MM.1S (cell line): ENCODE results near the gene F8.

ENCODE experiments used
- CTCF ChIP-seq: fragments of 300-600 bp; sonication (generic); IDR thresholded peaks from 2 replicates; pipeline ENCODE4 v1.5.1; 2016; ENCODE audit warnings: antibody characterized with exemption, low read length, mixed read lengths
- EZH2 ChIP-seq: fragments of 300-600 bp; sonication (generic); optimal IDR thresholded peaks from 2 replicates; pipeline ENCODE3; 2017; ENCODE audit warnings: low read depth, mild to moderate bottlenecking, antibody characterized with exemption, low read length, mixed read lengths
- EZH2phosphoT487 ChIP-seq: fragments of 300-600 bp; sonication (generic); IDR thresholded peaks from 2 replicates; pipeline ENCODE4 v1.6.1; 2018; ENCODE audit warnings: antibody characterized with exemption, low read length

- TF ChIP-seq CTCF = no peak
- no peak for TF ChIP-seq EZH2
- no peak for TF ChIP-seq EZH2phosphoT487
Observed at GRCh38 chrX:154961947-154962346, 60.6 kb downstream of the F8 start.
